ENCODE results near the gene PIP5K1A. TPM values are rescaled to one million over a fixed set of nuclear protein-coding genes. Genes with fewer than 3 reads are reported as not detected.
"Not testable (repeated sequence)": the region's sequence is repeated elsewhere in the genome, so short reads cannot be mapped to it uniquely, and the experiment has no call there.

Gene PIP5K1A
- total RNA-seq (2014; rRNA removed; shearing (Covaris generic)) = 78.6 and 82.6 TPM in 2 replicates

GRCh38 chr1:151198254-151199127 lies at the start of gene PIP5K1A:
PIP5K1A (plus strand) TSS chr1:151198552; CDS start chr1:151198997, 445 bp downstream.
- DNase-seq (ENCODE audit: low read depth) = peak; percentile 99

- DNase-seq (ENCODE audit: low read depth) = no peak
Observed at GRCh38 chr1:151156515-151156819, 41.9 kb upstream of the PIP5K1A start, which contains the start of gene TNFAIP8L2. TNFAIP8L2 (plus strand) TSS chr1:151156649; CDS start chr1:151158698, 2,049 bp downstream.

GRCh38 chr1:151157067-151157531 lies 41.3 kb upstream of the PIP5K1A start:
- DNase-seq (ENCODE audit: low read depth) = no peak

- no peak for DNase-seq (ENCODE audit: low read depth)
Observed at GRCh38 chr1:151158326-151158725, 40.0 kb upstream of the PIP5K1A start.

GRCh38 chr1:151158751-151159251 lies 39.6 kb upstream of the PIP5K1A start:
- DNase-seq (ENCODE audit: low read depth) = no peak

- DNase-seq (ENCODE audit: low read depth) = no peak
Observed at GRCh38 chr1:151159373-151159772, 39.0 kb upstream of the PIP5K1A start.

- DNase-seq (ENCODE audit: low read depth) = no peak
Observed at GRCh38 chr1:151164732-151165280, 33.5 kb upstream of the PIP5K1A start.

- DNase-seq (ENCODE audit: low read depth) = peak; percentile 26
Observed at GRCh38 chr1:151165281-151165737, 33.0 kb upstream of the PIP5K1A start.

GRCh38 chr1:151165738-151166504 lies 32.4 kb upstream of the PIP5K1A start, which contains the start of the genes LYSMD1 and SCNM1:
LYSMD1 (minus strand) TSS chr1:151165902; CDS start chr1:151165258, 644 bp downstream.
SCNM1 (plus strand) TSS chr1:151166144; CDS start chr1:151166153, 9 bp downstream.
- peak; percentile 99 for DNase-seq (ENCODE audit: low read depth)

- peak; percentile 78 for DNase-seq (ENCODE audit: low read depth)
Observed at GRCh38 chr1:151166505-151166956, 31.8 kb upstream of the PIP5K1A start.

- DNase-seq (ENCODE audit: low read depth) = no peak
Observed at GRCh38 chr1:151167116-151167515, 31.2 kb upstream of the PIP5K1A start.

GRCh38 chr1:151171190-151171589 lies 27.2 kb upstream of the PIP5K1A start:
- DNase-seq (ENCODE audit: low read depth) = no peak

GRCh38 chr1:151175041-151175741 lies 23.2 kb upstream of the PIP5K1A start:
- no peak for DNase-seq (ENCODE audit: low read depth)

GRCh38 chr1:151175863-151176262 lies 22.5 kb upstream of the PIP5K1A start, which contains the start of gene TMOD4:
TMOD4 (minus strand) TSS chr1:151175981; CDS start chr1:151174875, 1,106 bp downstream.
- DNase-seq (ENCODE audit: low read depth) = no peak

GRCh38 chr1:151176514-151177045 lies 21.8 kb upstream of the PIP5K1A start:
- no peak for DNase-seq (ENCODE audit: low read depth)

- no peak for DNase-seq (ENCODE audit: low read depth)
Observed at GRCh38 chr1:151184211-151184610, 14.1 kb upstream of the PIP5K1A start.

GRCh38 chr1:151187205-151187604 lies 11.1 kb upstream of the PIP5K1A start:
- DNase-seq (ENCODE audit: low read depth) = no peak

GRCh38 chr1:151188667-151189066 lies 9.7 kb upstream of the PIP5K1A start:
- DNase-seq (ENCODE audit: low read depth) = not testable (repeated sequence)

- DNase-seq (ENCODE audit: low read depth) = peak; percentile 89
Observed at GRCh38 chr1:151189637-151190445, 8.5 kb upstream of the PIP5K1A start, which contains the start of gene VPS72. VPS72 (minus strand) TSS chr1:151190197; CDS start chr1:151190121, 76 bp downstream.

GRCh38 chr1:151192047-151192446 lies 6.3 kb upstream of the PIP5K1A start:
- no peak for DNase-seq (ENCODE audit: low read depth)

Data from M059J (cell line).